Small intestine (tissue), 7 donors: Measurements from ENCODE around the gene PAX7. TPM values are rescaled to one million over a fixed set of nuclear protein-coding genes. Genes with fewer than 3 reads are reported as not detected.
"Not testable (repeated sequence)": the region's sequence is repeated elsewhere in the genome, so short reads cannot be mapped to it uniquely, and the experiment has no call there.

Experiments
- DNase-seq, 2 donors: peaks; one replicate each; pipeline versions ENCODE4 v3.0.0 to v3.0.0-alpha.2; 2013
- FAIRE-seq: peaks from 2 replicates; lab custom pipeline; 2012; peaks lifted over from hg19 to GRCh38; lab: Jason Lieb, UNC
- H3K27ac ChIP-seq, 3 donors: one replicate each; pipeline ENCODE4 v1.5.1; 2013; ENCODE audit warnings: low read length in 2 of 3, mild to moderate bottlenecking in 2 of 3, control low read depth in 1 of 3, inconsistent platforms in 1 of 3, low read depth in 1 of 3, moderate library complexity in 1 of 3
- H3K27me3 ChIP-seq, 3 donors: one replicate each; pipeline ENCODE4 v1.6.1; 2013; ENCODE audit warnings: low read length in 3 of 3, inconsistent platforms in 1 of 3; ENCODE audit not compliant: control insufficient read depth in 3 of 3, insufficient read depth in 3 of 3
- H3K36me3 ChIP-seq, 3 donors: one replicate each; pipeline ENCODE4 v1.6.1; 2013; ENCODE audit warnings: low read length in 3 of 3, inconsistent platforms in 1 of 3, low read depth in 1 of 3, mild to moderate bottlenecking in 1 of 3, moderate library complexity in 1 of 3; ENCODE audit not compliant: control insufficient read depth in 3 of 3, insufficient read depth in 2 of 3
- H3K4me1 ChIP-seq, 3 donors: one replicate each; pipeline ENCODE4 v1.6.1; 2013; ENCODE audit warnings: low read length in 2 of 3, inconsistent platforms in 1 of 3, low read depth in 1 of 3, mild to moderate bottlenecking in 1 of 3, moderate library complexity in 1 of 3; ENCODE audit not compliant: control insufficient read depth in 3 of 3, insufficient read depth in 2 of 3
- H3K4me3 ChIP-seq, 3 donors: one replicate each; pipeline ENCODE4 v1.5.1; 2013; ENCODE audit warnings: low read length in 3 of 3, control low read depth in 1 of 3, inconsistent platforms in 1 of 3, low read depth in 1 of 3, mild to moderate bottlenecking in 1 of 3, moderate library complexity in 1 of 3
- H3K9me3 ChIP-seq, 2 donors: one replicate each; pipeline ENCODE4 v1.6.1; 2013; ENCODE audit warnings: low read depth in 1 of 2, low read length in 1 of 2; ENCODE audit not compliant: control insufficient read depth in 2 of 2, insufficient read depth in 1 of 2
- WGBS, 3 donors: extraction: QIAGEN DNeasy Blood & Tissue Kit; methylation state at CpG; one replicate each; pipeline ENCODE4 v1.1.7; 2013; 5-methylcytosine and 5-hydroxymethylcytosine counted together
- polyA plus RNA-seq, 4 donors: library from polyadenylated mRNA; stranded (reverse) in 3 of 4; unstranded in 1 of 4; fragments of 200-250 nt in 3 of 4; fragments of 120-200 nt in 1 of 4; gene quantifications; one replicate each; pipeline versions ENCODE4 v1.2.1 to v1.2.3, GENCODE V29; 2013
- donor health status: healthy with polysubstance abuse.
- donor health status: control.
- donor health status: control.
- donor health status: Bipolar disorder and iron deficiency.
- donor health status: healthy.

Gene PAX7
- polyA plus RNA-seq, 4 donors: 0.01 to 0.15 TPM; not detected in 2

GRCh38 chr1:18743233-18743632, 112.6 kb downstream of the PAX7 start:
- WGBS, 3 donors: 27 to 39% (median 31%) methylated on average over 7 of the region's 7 CpGs
- FAIRE-seq: no peak
- Histone ChIP-seq H3K9me3 (no peaks in the 10 kb centered on the region), H3K27me3 (peaks cover 0 to 2% (median 0%) of the 10 kb centered on the region in 3 donors), H3K4me1 (no peaks in the 10 kb centered on the region), H3K27ac (no peak overlapping the region), H3K4me3 (no peak overlapping the region), H3K36me3 (no peaks in the 10 kb centered on the region)
- no peak for DNase-seq

GRCh38 chr1:18744381-18744780, 113.7 kb downstream of the PAX7 start:
- DNase-seq, FAIRE-seq: not testable (repeated sequence)

GRCh38 chr1:18746981-18747380, 116.3 kb downstream of the PAX7 start:
- Histone ChIP-seq H3K4me1 (no peaks in the 10 kb centered on the region), H3K27ac (no peak overlapping the region), H3K27me3 (peaks cover 0 to 10% (median 0%) of the 10 kb centered on the region in 3 donors), H3K9me3 (peaks cover 0 to 5% of the 10 kb centered on the region in 2 donors), H3K4me3 (no peak overlapping the region), H3K36me3 (no peaks in the 10 kb centered on the region)
- FAIRE-seq (no peak), DNase-seq (no peak)
- WGBS, 3 donors: 61 to 75% (median 65%) methylated on average over 5 of the region's 5 CpGs

More at GRCh38 chr1:18744381-18744780, 113.7 kb downstream of the PAX7 start:
- not testable (repeated sequence) for H3K4me3 ChIP-seq, H3K9me3 ChIP-seq, H3K36me3 ChIP-seq, H3K27me3 ChIP-seq, H3K4me1 ChIP-seq, H3K27ac ChIP-seq
- 75 to 92% (median 90%) methylated on average over 1 of the region's 1 CpG for WGBS, 3 donors

- H3K27me3 ChIP-seq: peaks cover 0 to 10% (median 0%) of the 10 kb centered on the region in 3 donors
- peaks cover 0 to 5% of the 10 kb centered on the region in 2 donors for H3K9me3 ChIP-seq
- no peaks in the 10 kb centered on the region for H3K4me1 ChIP-seq
- DNase-seq: no peak
- H3K27ac ChIP-seq: no peak overlapping the region
- H3K36me3 ChIP-seq: no peaks in the 10 kb centered on the region
- H3K4me3 ChIP-seq: no peak overlapping the region
- FAIRE-seq: no peak
- WGBS, 3 donors: 66 to 79% (median 73%) methylated on average over 5 of the region's 5 CpGs
Measured at GRCh38 chr1:18747671-18748070, 117.0 kb downstream of the PAX7 start.

- FAIRE-seq: no peak
- H3K9me3 ChIP-seq: peaks cover 0 to 5% of the 10 kb centered on the region in 2 donors
- WGBS, 3 donors: 36 to 60% (median 45%) methylated on average over 10 of the region's 10 CpGs
Measured at GRCh38 chr1:18748435-18748834, 117.8 kb downstream of the PAX7 start.

GRCh38 chr1:18749569-18749968, 118.9 kb downstream of the PAX7 start:
- Histone ChIP-seq H3K27me3 (peaks cover 0 to 13% (median 0%) of the 10 kb centered on the region in 3 donors), H3K4me3 (no peak overlapping the region), H3K36me3 (no peaks in the 10 kb centered on the region), H3K4me1 (no peaks in the 10 kb centered on the region), H3K9me3 (peaks cover 0 to 5% of the 10 kb centered on the region in 2 donors), H3K27ac (no peak overlapping the region)
- FAIRE-seq (no peak), DNase-seq (no peak)

More at GRCh38 chr1:18748435-18748834, 117.8 kb downstream of the PAX7 start:
- Histone ChIP-seq H3K27me3 (peaks cover 0 to 10% (median 0%) of the 10 kb centered on the region in 3 donors), H3K4me3 (no peak overlapping the region), H3K27ac (no peak overlapping the region), H3K4me1 (no peaks in the 10 kb centered on the region), H3K36me3 (no peaks in the 10 kb centered on the region)
- no peak for DNase-seq

- FAIRE-seq (no peak), DNase-seq (no peak)
- Histone ChIP-seq H3K9me3 (peaks cover 0 to 5% of the 10 kb centered on the region in 2 donors), H3K36me3 (no peaks in the 10 kb centered on the region), H3K4me1 (no peaks in the 10 kb centered on the region), H3K27me3 (peaks cover 0 to 13% (median 0%) of the 10 kb centered on the region in 3 donors), H3K27ac (no peak overlapping the region), H3K4me3 (no peak overlapping the region)
- 76 to 93% (median 90%) methylated on average over 2 of the region's 2 CpGs for WGBS, 3 donors
Measured at GRCh38 chr1:18750600-18750999, 120.0 kb downstream of the PAX7 start.

GRCh38 chr1:18751425-18751824, 120.8 kb downstream of the PAX7 start:
- DNase-seq (no peak), FAIRE-seq (no peak)
- H3K27ac ChIP-seq: no peak overlapping the region
- H3K4me1 ChIP-seq: no peaks in the 10 kb centered on the region
- 36 to 43% (median 36%) methylated on average over 4 of the region's 4 CpGs for WGBS, 3 donors
- H3K27me3 ChIP-seq: peaks cover 0 to 13% (median 0%) of the 10 kb centered on the region in 3 donors
- H3K36me3 ChIP-seq: no peaks in the 10 kb centered on the region
- no peak overlapping the region for H3K4me3 ChIP-seq
- peaks cover 0 to 5% of the 10 kb centered on the region in 2 donors for H3K9me3 ChIP-seq

- no peak for DNase-seq
- Histone ChIP-seq H3K4me1 (no peaks in the 10 kb centered on the region), H3K4me3 (no peak overlapping the region), H3K36me3 (no peaks in the 10 kb centered on the region), H3K9me3 (peaks cover 0 to 5% of the 10 kb centered on the region in 2 donors), H3K27me3 (peaks cover 0 to 13% (median 0%) of the 10 kb centered on the region in 3 donors), H3K27ac (no peak overlapping the region)
- no peak for FAIRE-seq
Measured at GRCh38 chr1:18752409-18752808, 121.8 kb downstream of the PAX7 start.
